Activated CD4-positive, alpha-beta T cell treated with anti-CD3 and anti-CD28 coated beads, Interleukin-2, amount 50 U/mL, for 1 hour (primary cell): ENCODE measurements around the gene DAW1.

Source experiments
- DNase-seq: peaks from one replicate; pipeline ENCODE4 v3.0.0-alpha.2; 2020

Gene DAW1

DNA sequence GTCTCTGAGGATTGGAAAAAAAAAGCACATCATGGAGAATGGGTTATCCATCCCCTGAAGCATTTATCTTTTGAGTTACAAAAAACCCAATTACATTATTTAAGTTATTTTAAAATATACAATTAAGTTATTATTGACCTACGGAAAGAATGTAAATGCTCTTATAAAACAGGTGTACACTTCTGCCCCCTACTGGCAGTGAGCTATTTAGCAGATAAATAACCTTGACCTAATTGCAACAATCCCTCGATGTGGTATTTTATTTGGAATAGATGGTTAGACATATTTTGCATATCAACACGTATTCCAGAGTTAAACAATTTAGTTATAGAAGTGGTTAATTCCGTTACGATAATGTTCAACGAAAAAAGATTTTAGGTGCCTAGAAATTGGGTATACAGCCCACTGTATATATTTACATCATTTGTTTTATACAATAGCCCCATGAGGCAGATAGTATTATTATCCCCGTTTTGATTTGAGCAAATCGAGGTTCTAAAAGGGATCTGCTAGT lies 9.1 kb upstream of the DAW1 start:
- no peak for DNase-seq

- DNase-seq: no peak
Measured at GRCh38 chr2:227862741-227863588, 8.5 kb upstream of the DAW1 start.

DNA sequence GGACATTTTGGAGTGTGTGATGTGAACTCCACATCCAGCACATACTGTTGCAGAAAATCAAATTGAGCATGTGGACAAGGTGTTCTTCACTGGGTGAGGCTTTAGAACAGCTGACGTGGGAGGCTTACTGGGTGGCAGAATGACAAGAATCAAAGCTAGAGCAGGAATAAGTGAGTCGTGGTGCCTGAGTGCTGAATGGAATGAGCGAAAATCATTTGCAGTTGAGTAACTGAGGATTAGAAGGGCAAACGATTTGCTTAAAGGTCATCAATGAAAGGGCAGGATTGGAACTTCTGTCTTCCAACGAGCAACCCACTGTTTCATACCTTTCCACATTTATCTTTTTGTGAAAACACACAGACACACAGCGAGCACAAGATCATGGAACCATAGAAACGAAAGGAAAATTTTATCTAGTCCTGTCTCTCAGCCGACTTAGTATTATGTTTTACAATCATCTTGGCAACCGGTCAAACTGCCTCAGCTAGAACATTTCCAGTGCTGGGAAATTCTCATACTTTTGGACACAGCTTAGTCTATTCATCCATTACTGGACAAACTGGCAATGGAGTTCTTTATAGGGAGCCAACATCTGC lies 7.2 kb upstream of the DAW1 start:
- DNase-seq: no peak

DNA sequence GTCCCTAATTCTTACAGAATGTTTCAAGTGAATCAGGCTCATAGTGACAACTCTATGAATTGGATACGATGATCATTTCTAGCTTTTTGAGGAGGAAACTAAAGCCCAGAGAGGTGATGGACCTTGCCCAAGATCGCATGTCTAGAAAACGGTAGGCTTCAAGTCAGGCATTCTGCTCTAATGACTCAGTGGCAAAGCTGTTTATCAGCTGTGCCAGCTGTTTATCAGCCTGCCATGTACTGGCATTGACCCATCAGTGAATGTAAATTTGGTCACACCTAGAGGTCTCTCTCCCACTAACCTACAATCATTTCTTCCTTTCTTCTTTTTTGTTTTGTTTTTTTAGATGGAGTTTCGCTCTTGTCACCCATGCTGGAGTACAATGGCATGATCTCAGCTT lies 6.1 kb upstream of the DAW1 start:
- no peak for DNase-seq

DNA sequence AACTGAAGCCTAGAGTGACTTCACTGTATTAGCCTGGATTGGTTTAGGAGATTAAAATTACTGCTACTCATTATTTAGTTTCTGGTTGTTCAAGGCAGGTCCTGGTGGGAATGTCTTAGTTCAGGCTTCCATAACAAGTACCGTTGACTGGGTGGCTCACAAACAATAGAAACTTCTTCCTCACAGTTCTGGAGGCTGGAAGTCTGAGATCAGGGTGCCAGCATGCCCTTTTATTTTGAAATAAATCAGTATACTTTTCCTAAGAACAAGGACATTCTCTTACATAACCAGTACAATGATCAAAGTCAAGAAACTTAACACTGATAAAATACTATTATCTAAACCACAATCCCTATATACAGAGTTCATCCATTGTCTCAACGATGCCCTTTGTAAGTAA lies 4.0 kb upstream of the DAW1 start:
- DNase-seq: no peak

DNA sequence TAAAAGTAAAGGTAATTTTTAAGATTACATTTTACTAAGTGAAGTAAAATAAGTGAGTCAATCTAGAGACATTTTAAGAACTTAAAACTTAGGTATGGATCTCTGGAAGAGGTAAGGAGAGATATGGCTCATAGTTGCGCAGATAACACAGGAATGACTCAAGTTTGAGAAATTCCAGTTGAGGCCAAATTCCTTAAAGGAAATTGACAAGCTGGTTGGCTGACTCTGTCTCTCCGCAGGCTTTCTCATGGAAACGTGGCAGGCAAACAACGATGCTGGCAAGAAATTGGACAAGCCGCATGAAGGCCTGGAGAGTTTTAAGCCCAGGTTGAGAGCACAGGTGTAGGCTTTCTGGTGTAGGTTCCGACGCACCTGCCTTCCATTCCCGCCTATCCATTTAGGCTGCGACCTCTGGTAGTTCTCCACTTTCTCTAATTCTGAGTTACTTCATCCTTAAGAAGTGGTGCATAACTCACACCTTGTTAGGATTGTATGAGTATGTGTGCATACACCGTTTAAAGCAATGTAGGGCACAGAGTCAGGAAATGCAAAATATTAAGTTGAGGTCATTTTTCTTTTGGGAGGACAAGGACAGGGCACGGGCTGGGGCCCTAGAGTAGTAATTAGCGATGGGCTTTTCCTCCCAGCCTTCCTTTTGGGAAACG lies 589 bp upstream of the DAW1 start:
- no peak for DNase-seq

DNA sequence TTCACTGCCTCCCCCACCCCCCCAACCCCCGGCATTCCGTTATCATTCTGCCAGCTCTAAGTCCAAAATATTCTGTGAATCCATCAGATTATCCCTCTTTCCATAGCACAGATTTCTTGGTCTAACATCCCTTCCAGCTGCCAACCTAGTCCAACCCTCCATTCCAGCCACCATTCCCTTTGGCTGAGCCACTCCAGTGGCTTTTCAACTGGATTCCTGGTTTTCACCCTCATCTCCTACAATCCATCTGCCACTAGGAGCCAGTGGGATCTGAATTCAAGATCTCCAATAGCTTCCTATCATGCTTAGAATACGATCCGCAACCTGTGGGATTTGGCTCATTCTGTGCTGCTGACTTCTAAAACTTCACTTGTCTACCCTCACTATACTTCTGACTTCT lies 1.2 kb downstream of the DAW1 start:
- DNase-seq: no peak

DNA sequence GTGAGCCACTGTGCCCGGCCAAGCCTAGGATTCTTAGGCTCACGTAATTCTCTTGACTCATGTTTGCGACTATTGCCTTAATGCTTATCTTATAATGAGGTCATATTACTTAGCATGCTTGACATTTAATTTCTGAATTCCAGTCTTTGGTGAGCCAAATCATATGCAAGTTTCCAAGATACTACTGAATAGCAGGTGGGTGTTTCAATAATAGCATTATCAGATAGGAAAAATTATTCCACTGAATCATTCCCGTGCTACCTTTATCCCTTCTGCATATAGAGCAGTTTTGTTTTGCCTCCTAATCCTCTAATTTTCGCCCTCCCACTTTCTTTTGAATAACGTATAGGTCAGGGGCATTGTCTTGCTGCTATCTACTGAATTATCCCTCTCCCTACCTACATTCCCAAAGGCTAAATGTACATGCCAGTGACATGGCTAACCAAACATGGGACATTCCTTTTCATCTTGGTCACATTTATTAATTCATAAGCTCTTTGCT lies 4.9 kb downstream of the DAW1 start:
- DNase-seq: no peak

DNA sequence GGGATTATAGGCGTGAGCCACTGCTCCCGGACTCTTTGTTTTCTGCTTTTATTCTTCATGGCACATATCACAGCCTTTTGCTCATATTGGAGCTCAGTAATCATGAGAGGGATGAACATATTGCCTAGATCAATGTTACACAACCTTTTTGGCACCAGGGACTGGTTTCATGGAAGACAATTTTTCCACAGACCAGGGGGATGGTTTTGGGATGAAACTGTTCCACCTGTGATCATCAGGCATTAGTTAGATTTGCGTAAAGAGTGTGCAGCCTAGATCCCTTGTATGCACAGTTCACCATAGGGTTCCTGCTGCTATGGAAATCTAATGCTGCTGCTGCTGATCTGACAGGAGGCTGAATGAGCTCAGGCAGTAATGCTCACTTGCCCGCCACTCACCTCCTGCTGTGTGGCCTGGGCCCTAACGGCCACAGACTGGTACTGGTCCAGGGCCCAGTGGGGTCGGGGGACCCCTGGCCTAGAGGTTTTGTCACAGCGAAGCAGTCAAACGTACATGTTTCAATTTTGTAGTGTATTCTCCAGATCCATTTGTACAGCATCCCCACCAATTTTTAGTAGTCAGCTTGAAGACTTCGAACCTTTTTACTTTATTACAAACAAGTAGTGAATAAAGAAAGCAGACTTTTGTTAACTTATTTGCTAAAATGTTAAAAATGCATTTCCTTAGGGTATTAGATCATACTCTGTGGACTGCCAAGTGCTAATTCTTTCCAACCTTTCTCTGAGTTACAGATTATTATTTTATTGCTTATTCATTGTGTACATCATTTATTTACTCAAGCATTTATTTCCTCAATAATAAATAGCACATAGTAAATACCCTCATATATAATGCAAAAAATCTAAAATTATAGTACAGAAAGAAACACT lies 6.2 kb downstream of the DAW1 start:
- DNase-seq: no peak

DNA sequence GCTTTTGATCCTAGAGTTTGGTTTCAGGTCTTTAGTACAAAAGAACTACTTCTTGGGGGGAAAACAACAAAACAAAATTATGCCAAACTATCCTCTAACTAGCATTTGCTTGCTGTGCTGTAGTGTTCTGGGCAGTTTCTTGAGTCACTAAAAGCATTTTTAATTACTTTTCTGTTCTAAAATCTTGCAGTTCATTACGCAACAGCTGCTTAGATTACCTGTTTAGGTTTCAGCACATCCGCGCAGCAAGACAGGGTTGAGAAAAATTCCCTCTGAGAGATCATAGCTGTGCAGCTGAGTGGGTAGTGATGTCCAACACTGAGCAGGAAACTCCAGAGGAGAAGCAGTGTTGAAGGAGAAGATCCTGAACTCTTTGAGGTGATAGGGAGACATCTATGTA lies 9.0 kb downstream of the DAW1 start:
- DNase-seq: no peak

GRCh38 chr2:227881866-227882517 lies 10.6 kb downstream of the DAW1 start:
- no peak for DNase-seq

- DNase-seq: peak; percentile 42
Measured at GRCh38 chr2:227884511-227884947, 13.1 kb downstream of the DAW1 start.

- no peak for DNase-seq
Measured at GRCh38 chr2:227886149-227886548, 14.7 kb downstream of the DAW1 start.

DNA sequence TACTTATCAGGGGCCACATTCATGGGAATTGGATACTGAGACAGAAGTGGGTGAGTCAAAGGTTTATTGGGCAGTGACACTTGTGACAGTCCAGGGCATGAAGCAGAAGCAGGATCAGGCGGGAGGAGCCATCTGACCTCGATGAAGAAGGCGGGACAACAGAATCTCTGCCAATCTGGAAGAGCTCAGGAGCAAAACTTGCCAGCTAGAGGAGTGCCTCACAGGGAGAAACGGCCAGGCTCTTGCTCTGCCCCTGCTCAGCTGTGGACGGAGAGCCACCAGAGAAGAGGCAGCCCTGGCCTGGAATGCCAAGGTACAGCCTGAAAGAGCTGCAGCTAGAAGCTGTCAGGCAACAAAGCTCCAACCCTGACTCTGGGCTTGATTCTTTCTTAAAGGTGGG lies 16.9 kb downstream of the DAW1 start:
- no peak for DNase-seq

DNA sequence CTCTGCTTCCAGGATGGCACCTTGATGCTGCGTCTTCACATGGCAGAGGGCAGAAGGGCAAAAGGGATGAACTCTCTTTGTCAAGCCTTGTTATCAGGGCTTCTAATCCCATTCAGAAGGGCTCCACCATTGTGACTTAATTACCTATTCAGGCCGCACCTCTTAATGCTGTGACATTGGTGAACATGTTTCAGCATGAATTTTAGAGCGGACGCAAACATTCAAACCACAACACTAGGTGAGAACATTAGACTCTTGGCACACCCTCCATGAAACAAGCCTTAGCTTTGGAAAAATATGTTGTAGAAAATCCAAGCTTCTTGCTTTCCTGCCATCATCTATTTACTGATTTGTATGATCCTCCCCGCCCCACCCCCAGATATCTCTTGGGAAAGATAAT lies 17.9 kb downstream of the DAW1 start:
- no peak for DNase-seq

GRCh38 chr2:227890495-227891079 lies 19.2 kb downstream of the DAW1 start:
- DNase-seq: no peak

- no peak for DNase-seq
Measured at GRCh38 chr2:227891673-227892072, 20.2 kb downstream of the DAW1 start.

GRCh38 chr2:227903381-227903780 lies 31.9 kb downstream of the DAW1 start:
- no peak for DNase-seq

GRCh38 chr2:227906991-227907390 lies 35.6 kb downstream of the DAW1 start:
- no peak for DNase-seq

GRCh38 chr2:227908266-227909054 lies 37.0 kb downstream of the DAW1 start:
- no peak for DNase-seq

DNA sequence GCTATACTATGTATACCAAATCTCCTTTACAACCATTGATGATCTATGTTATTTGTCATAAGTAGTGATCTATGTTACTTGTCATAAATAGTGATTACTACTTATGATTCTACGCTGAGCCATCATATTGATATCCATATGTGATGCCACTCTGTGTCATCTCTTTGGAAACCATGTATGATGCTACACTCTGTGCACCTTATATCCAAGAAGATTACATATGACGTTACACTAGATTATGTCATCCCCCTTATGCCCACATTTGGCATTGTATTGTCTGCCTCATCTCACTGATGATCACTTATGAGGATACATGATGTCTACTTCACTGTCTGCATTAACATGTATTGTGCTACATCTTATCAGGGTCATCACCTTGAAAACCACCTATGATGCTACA lies 42.9 kb downstream of the DAW1 start:
- no peak for DNase-seq
